H9 (cell line): ENCODE data around the gene BHLHE41. TPM values are rescaled to one million over a fixed set of nuclear protein-coding genes. Genes with fewer than 3 reads are reported as not detected.

Source experiments
- DNase-seq: peaks from one replicate; pipeline ENCODE4 v3.0.0-alpha.2; 2017
- H2AFZ ChIP-seq: one replicate; pipeline ENCODE4 v1.6.1; 2013; ENCODE audit warnings: mild to moderate bottlenecking, low read length, control low read depth, moderate library complexity
- H2AK5ac ChIP-seq: 2 replicates; pipeline ENCODE4 v1.6.1; 2013; ENCODE audit warnings: low read length, control low read depth, mixed read lengths; ENCODE audit not compliant: insufficient read length
- H2BK120ac ChIP-seq: one replicate; pipeline ENCODE4 v1.6.1; 2013; ENCODE audit warnings: low read depth, mild to moderate bottlenecking, low read length, control low read depth, inconsistent platforms; ENCODE audit not compliant: poor library complexity, severe bottlenecking
- H2BK12ac ChIP-seq: 2 replicates; pipeline ENCODE4 v1.6.1; 2013; ENCODE audit warnings: low read length, control low read depth, mixed read lengths, low read depth; ENCODE audit not compliant: insufficient read length
- H2BK15ac ChIP-seq: 2 replicates; pipeline ENCODE4 v1.6.1; 2013; ENCODE audit warnings: low read depth, low read length, control low read depth
- H2BK20ac ChIP-seq: one replicate; pipeline ENCODE4 v1.6.1; 2013; ENCODE audit warnings: low read depth, mild to moderate bottlenecking, low read length, control low read depth, inconsistent platforms; ENCODE audit not compliant: poor library complexity, severe bottlenecking
- H2BK5ac ChIP-seq: 2 replicates; pipeline ENCODE4 v1.6.1; 2013; ENCODE audit warnings: low read length, control low read depth, mixed read lengths; ENCODE audit not compliant: insufficient read length
- H3K14ac ChIP-seq: 2 replicates; pipeline ENCODE4 v1.6.1; 2013; ENCODE audit warnings: low read length, control low read depth; ENCODE audit not compliant: insufficient read depth
- H3K18ac ChIP-seq: 2 replicates; pipeline ENCODE4 v1.6.1; 2013; ENCODE audit warnings: low read depth, mild to moderate bottlenecking, mixed read lengths, low read length, control low read depth; ENCODE audit not compliant: insufficient read length
- H3K23ac ChIP-seq: 2 replicates; pipeline ENCODE4 v1.6.1; 2013; ENCODE audit warnings: low read length, control low read depth, mixed read lengths, low read depth; ENCODE audit not compliant: insufficient read length
- H3K23me2 ChIP-seq: 2 replicates; pipeline ENCODE4 v1.6.1; 2013; ENCODE audit warnings: low read depth, mild to moderate bottlenecking, mixed read lengths, low read length, control low read depth; ENCODE audit not compliant: insufficient read length, poor library complexity, severe bottlenecking
- H3K27ac ChIP-seq: 2 replicates; pipeline ENCODE4 v1.5.1; 2013; ENCODE audit warnings: low read length, control low read depth, mixed read lengths, low read depth; ENCODE audit not compliant: insufficient read length
- H3K27me3 ChIP-seq: 2 replicates; pipeline ENCODE4 v1.6.1; 2013; ENCODE audit warnings: low read length, control low read depth, inconsistent platforms; ENCODE audit not compliant: insufficient read depth
- H3K4ac ChIP-seq: 2 replicates; pipeline ENCODE4 v1.6.1; 2013; ENCODE audit warnings: low read depth, mild to moderate bottlenecking, control low read depth, inconsistent platforms, low read length, moderate library complexity
- H3K4me1 ChIP-seq: 2 replicates; pipeline ENCODE4 v1.6.1; 2013; ENCODE audit warnings: low read length, control low read depth, inconsistent platforms; ENCODE audit not compliant: insufficient read depth
- H3K4me2 ChIP-seq: 2 replicates; pipeline ENCODE4 v1.6.1; 2013; ENCODE audit warnings: low read length, control low read depth, mixed read lengths; ENCODE audit not compliant: insufficient read length, insufficient read depth
- H3K56ac ChIP-seq: 2 replicates; pipeline ENCODE4 v1.6.1; 2013; ENCODE audit warnings: low read depth, mild to moderate bottlenecking, mixed read lengths, low read length, control low read depth; ENCODE audit not compliant: insufficient read length
- H3K79me1 ChIP-seq: 2 replicates; pipeline ENCODE4 v1.6.1; 2013; ENCODE audit warnings: low read depth, mild to moderate bottlenecking, moderate library complexity, low read length, control low read depth, inconsistent platforms; ENCODE audit not compliant: insufficient read depth, poor library complexity, severe bottlenecking
- H3K79me2 ChIP-seq: 2 replicates; pipeline ENCODE4 v1.6.1; 2013; ENCODE audit warnings: low read length, control low read depth, inconsistent platforms; ENCODE audit not compliant: insufficient read depth
- H3K9ac ChIP-seq: 2 replicates; pipeline ENCODE4 v1.6.1; 2013; ENCODE audit warnings: low read length, control low read depth, mixed read lengths; ENCODE audit not compliant: insufficient read length; ENCODE audit errors: extremely low read depth
- H3K9me3 ChIP-seq: one replicate; pipeline ENCODE4 v1.6.1; 2013; ENCODE audit warnings: low read depth, low read length, inconsistent platforms; ENCODE audit not compliant: control insufficient read depth
- H3T11ph ChIP-seq: one replicate; pipeline ENCODE4 v1.6.1; 2013; ENCODE audit warnings: mild to moderate bottlenecking, low read length, control low read depth, inconsistent platforms
- H4K20me1 ChIP-seq: one replicate; pipeline ENCODE4 v1.6.1; 2013; ENCODE audit not compliant: control insufficient read depth, insufficient read length, insufficient read depth
- H4K5ac ChIP-seq: 2 replicates; pipeline ENCODE4 v1.6.1; 2013; ENCODE audit warnings: low read depth, mild to moderate bottlenecking, mixed read lengths, low read length, control low read depth; ENCODE audit not compliant: insufficient read length
- H4K8ac ChIP-seq: replicated peaks from 2 replicates; pipeline ENCODE4 v1.6.1; 2013; ENCODE audit warnings: low read length, control low read depth, mixed read lengths, low read depth; ENCODE audit not compliant: insufficient read length
- H4K91ac ChIP-seq: 2 replicates; pipeline ENCODE4 v1.6.1; 2013; ENCODE audit warnings: low read depth, mild to moderate bottlenecking, moderate library complexity, mixed read lengths, low read length, control low read depth; ENCODE audit not compliant: insufficient read length
- H3K27ac Mint-ChIP-seq, 3 experiments: 2 replicates in 2 of 3; 3 replicates in 1 of 3; pipeline ENCODE4 v1.8.0; 2020 to 2021; ENCODE audit warnings: mixed read lengths in 3 of 3, mild to moderate bottlenecking in 1 of 3, moderate library complexity in 1 of 3
- H3K27me3 Mint-ChIP-seq: 2 replicates; pipeline ENCODE4 v1.8.0; 2021; ENCODE audit warnings: low read depth, mild to moderate bottlenecking, moderate library complexity, mixed read lengths
- H3K36me3 Mint-ChIP-seq, 3 experiments: 2 replicates in 2 of 3; 3 replicates in 1 of 3; pipeline ENCODE4 v1.8.0; 2020 to 2021; ENCODE audit warnings: low read depth in 3 of 3, mixed read lengths in 3 of 3; ENCODE audit not compliant: insufficient read depth in 1 of 3
- H3K4me1 Mint-ChIP-seq, 2 experiments: 2 replicates each; pipeline ENCODE4 v1.8.0; 2020; ENCODE audit warnings: mixed read lengths in 2 of 2
- H3K4me3 Mint-ChIP-seq, 2 experiments: 2 replicates in 1 of 2; 3 replicates in 1 of 2; pipeline ENCODE4 v1.8.0; 2020 to 2021; ENCODE audit warnings: mild to moderate bottlenecking in 2 of 2, mixed read lengths in 2 of 2, moderate library complexity in 1 of 2
- H3K9me3 Mint-ChIP-seq, 2 experiments: 2 replicates in 1 of 2; 3 replicates in 1 of 2; pipeline ENCODE4 v1.8.0; 2020; ENCODE audit warnings: mild to moderate bottlenecking in 2 of 2, mixed read lengths in 2 of 2, moderate library complexity in 1 of 2
- CTCF ChIP-seq: fragments of 200-600 bp; sonication (generic); conservative IDR thresholded peaks from 3 replicates; pipeline ENCODE4 v1.8.0; 2021; ENCODE audit warnings: antibody characterized with exemption, mild to moderate bottlenecking
- WGBS: extraction: QIAGEN DNeasy Blood & Tissue Kit; methylation state at CpG from one replicate; pipeline ENCODE4 v1.1.7; 2013; ENCODE audit warnings: missing lambda C conversion rate, low lambda C conversion rate, mixed read lengths; ENCODE audit not compliant: insufficient read length; ENCODE audit errors: extremely low coverage; 5-methylcytosine and 5-hydroxymethylcytosine counted together
- total RNA-seq: library from RNA; stranded (reverse); gene quantifications from 2 replicates; pipeline ENCODE4 v1.2.1, GENCODE V29; 2021

The BHLHE41 gene
- total RNA-seq, 1 experiment from 2014 or later, result 0.33 TPM

- Histone ChIP-seq H4K20me1 (no peaks in the 10 kb centered on the region), H4K5ac (no peak overlapping the region), H3K23me2 (peaks cover 32% of the 10 kb centered on the region), H3K9me3 (no peaks in the 10 kb centered on the region), H3K56ac (no peak overlapping the region), H3K4me2 (peak overlapping the region; percentile 87), H2BK15ac (no peak overlapping the region), H2BK120ac (no peak overlapping the region), H2BK12ac (no peak overlapping the region), H2AK5ac (no peak overlapping the region), H3K27ac (no peak overlapping the region), H4K91ac (no peak overlapping the region), H3K23ac (no peak overlapping the region), H2BK5ac (no peak overlapping the region), H3K27me3 (peaks cover 47% of the 10 kb centered on the region), H3K79me2 (no peaks in the 10 kb centered on the region), H3K79me1 (no peaks in the 10 kb centered on the region), H2AFZ (no peak overlapping the region), H4K8ac (no peak overlapping the region), H3K4ac (no peak overlapping the region), H3K18ac (no peak overlapping the region), H3K14ac (no peak overlapping the region), H3T11ph (no peak overlapping the region), H3K9ac (no peak overlapping the region), H3K4me1 (peaks cover 3% of the 10 kb centered on the region; the same call in 1 of the 2 replicates), H2BK20ac (no peak overlapping the region)
- peak; percentile 56 for DNase-seq
- Mint-ChIP-seq H3K27ac (peak overlapping the region in 1 of 3 experiments; percentile 48; a peak in 1 of 7 replicates), H3K36me3 (peaks cover 0 to 4% (median 0%) of the 10 kb centered on the region in 3 experiments; a peak in 1 of 7 replicates), H3K9me3 (peaks cover 0 to 4% of the 10 kb centered on the region in 2 experiments; a peak in 1 of 5 replicates), H3K4me1 (peaks cover 32 to 49% of the 10 kb centered on the region in 2 experiments), H3K27me3 (peaks cover 93% of the 10 kb centered on the region), H3K4me3 (peak overlapping the region; percentile 59 to 87)
- no CpG with 5 or more reads among the region's 69 CpGs for WGBS
- TF ChIP-seq CTCF, result no peak; the same call in 2 of the 3 replicates
Measured at GRCh38 chr12:26122681-26123481, 2.0 kb downstream of the BHLHE41 start.
